NB4 (cell line): ENCODE measurements around the gene FNDC7.

ENCODE experiments used
- DNase-seq: peaks from one replicate; pipeline ENCODE4 v3.0.0; 2010; ENCODE audit warnings: low read depth
- H3K4me3 ChIP-seq: one replicate; pipeline ENCODE4 v1.5.1; 2011; ENCODE audit warnings: mild to moderate bottlenecking, low read depth, low read length, moderate library complexity
- CTCF ChIP-seq: IDR thresholded peaks from one replicate; pipeline ENCODE4 v1.5.1; 2012; ENCODE audit warnings: low read depth, low read length
- MYC ChIP-seq: IDR thresholded peaks from 2 replicates; pipeline ENCODE4 v1.6.1; 2011; ENCODE audit warnings: low read depth, low read length
- POLR2A ChIP-seq: IDR thresholded peaks from 2 replicates; pipeline ENCODE4 v1.6.1; 2011; ENCODE audit warnings: mild to moderate bottlenecking; ENCODE audit not compliant: insufficient read length; ENCODE audit errors: extremely low read depth
- TF ChIP-seq, protein P1 (sequence below): IDR thresholded peaks from 2 replicates; pipeline ENCODE4 v1.6.1; 2011; ENCODE audit warnings: low read depth, low read length

FNDC7 gene

DNA sequence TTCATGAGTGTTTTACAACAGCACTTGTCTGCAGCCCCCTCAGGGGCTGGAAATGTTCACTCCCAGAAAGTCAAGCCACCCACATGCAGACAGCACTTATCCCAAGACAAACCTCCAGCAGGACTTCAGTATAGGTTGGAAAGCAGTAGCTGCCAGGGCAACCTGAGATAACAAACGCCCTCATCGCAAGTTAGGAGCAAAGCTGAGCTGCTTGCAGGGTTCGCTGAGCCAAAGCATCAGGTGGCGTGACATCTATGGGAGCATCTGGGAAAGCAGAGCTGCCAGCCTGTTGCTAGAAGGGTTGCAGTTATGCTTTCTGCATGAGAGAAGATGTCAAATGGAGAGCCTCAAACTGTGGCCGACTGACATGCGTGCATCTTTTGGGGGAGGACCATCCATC lies 29.5 kb downstream of the FNDC7 start:
- no peak for DNase-seq
- no peak for TF ChIP-seq POLR2A
- TF ChIP-seq, protein P1, sequence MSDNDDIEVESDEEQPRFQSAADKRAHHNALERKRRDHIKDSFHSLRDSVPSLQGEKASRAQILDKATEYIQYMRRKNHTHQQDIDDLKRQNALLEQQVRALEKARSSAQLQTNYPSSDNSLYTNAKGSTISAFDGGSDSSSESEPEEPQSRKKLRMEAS: no peak
- TF ChIP-seq MYC: no peak
- no peak for TF ChIP-seq CTCF
- H3K4me3 ChIP-seq: no peak overlapping the region

DNA sequence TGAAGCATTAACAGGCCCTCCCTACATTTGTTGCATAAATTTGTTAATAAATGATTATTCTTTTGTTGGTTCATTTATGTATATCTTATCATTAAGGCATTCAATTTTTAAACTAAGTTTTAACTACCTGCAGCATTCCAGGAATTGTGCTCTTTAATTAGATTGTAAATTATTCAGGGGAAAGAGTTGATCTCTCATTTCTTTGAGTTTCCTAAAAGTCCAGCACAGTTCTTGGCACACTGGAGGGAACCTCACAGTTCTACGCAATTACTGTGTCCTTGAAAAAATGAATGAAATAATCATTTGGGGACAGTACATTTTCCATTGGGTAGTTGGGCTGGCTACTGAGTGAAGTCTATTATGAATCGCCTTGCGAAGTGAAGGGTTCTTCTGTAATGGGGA lies 33.3 kb downstream of the FNDC7 start:
- peak overlapping the region; percentile 13 for H3K4me3 ChIP-seq
- DNase-seq: no peak
- TF ChIP-seq CTCF (no peak), MYC (no peak), POLR2A (no peak)
- TF ChIP-seq, protein P1: no peak

DNA sequence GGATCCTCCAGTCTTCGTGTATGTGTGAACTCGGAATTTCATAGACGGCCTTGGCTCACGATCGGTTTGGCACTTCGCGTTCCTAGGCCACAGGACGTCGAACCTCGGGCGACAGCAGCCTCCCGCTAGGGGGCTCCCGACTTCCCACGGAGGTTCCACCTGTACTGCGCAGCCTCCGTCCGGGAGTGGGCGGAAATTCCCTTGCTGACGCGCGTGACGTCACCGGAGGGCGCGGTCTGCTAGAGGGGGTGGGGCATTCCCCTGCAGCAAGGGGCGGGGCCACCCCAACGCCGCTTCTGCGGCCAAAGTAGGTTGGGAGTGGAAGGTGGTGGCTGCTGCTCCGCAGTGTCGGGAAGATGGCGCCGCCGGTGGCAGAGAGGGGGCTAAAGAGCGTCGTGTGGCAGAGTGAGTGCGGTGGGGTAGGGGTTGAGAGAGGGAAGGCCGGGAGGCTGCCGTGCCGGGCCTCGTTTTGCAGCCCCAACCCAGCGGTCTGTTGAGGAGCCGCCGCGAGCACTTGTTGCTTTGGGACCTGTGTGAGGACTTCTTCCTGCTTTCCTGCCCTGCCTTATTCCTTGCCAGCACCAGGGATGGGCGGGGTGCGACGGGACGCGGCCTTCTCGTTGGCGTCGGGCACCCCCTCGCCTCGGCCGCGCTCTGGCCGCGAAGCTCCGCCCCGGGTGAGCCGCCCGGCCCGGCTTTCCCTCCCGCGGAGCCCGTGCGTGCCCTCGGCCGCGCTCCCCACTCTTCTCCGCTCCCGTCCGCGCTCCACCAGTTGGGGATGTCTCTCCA lies 33.9 kb downstream of the FNDC7 start, which contains the start of gene STXBP3:
STXBP3 (plus strand) TSS at position 293 of the 789 bp plus-strand sequence; CDS start at position 357, 64 bp downstream.
- peak; percentile 96 for DNase-seq
- peak within 1 kb of the TSS; percentile 82 for H3K4me3 ChIP-seq
- TF ChIP-seq POLR2A: peak; percentile 95
- TF ChIP-seq, protein P1: peak; percentile 79
- peak; percentile 69 for TF ChIP-seq MYC
- peak; percentile 84 for TF ChIP-seq CTCF

DNA sequence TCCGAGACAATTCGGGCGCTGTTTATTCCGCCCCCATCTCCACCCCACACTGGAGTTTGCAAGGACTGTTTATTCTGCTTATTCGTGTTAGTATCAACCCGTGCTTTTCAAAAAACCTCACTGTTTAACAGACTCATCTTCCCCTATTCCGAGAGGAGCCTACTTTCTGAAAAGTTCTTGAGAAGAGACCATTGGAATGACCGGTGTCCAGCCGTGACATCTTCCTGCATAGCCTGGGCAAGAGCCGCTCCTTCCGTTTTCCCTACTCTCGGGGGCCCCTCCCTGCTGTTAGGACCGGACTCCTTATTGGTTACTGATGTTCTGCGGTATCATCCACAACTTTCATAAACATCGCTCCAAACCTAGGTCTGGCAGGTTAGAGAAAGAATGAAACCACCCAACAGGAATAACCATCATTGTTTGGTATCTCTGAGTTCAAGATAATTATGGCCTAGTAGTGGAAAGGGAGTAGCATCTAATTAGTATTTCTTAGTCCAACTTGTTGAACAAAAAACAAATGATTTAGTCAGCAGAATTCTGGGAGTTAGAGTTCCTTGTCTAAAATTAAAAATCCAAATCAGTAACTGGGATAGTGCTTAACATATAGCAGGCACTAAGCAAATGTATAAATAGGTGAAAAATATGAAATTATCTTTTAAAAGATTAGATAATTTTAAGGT lies 34.6 kb downstream of the FNDC7 start:
- DNase-seq: peak; percentile 82
- TF ChIP-seq MYC (no peak), POLR2A (peak; percentile 37)
- H3K4me3 ChIP-seq: peak overlapping the region; percentile 82

DNA sequence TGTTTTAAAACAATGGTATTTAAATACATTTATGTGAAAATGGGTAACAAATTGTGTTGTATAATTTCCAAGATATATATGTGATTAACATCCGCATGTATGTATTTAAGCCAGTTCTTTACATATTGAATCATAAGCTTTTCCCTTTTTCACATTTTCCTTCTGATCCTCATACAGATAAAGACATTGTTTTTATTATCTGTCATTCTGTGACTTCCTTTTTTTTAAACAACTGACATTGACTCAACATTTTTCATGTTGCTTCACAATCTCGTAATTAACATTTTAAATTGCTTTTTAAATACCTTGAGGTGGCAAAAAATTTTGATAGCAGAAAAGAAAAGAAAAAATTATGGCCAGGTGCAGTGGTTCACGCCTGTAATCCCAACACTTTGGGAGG lies 35.2 kb downstream of the FNDC7 start:
- peak overlapping the region; percentile 82 for H3K4me3 ChIP-seq
- DNase-seq: peak; percentile 30
- TF ChIP-seq MYC: no peak
- no peak for TF ChIP-seq CTCF
- TF ChIP-seq, protein P1: no peak
- no peak for TF ChIP-seq POLR2A

GRCh38 chr1:108749081-108749480 lies 36.4 kb downstream of the FNDC7 start:
- no peak overlapping the region for H3K4me3 ChIP-seq
- DNase-seq: no peak
- TF ChIP-seq POLR2A (no peak), CTCF (no peak), MYC (no peak)
- TF ChIP-seq, protein P1: no peak
